GM19023 (cell line): ENCODE data around the gene KLK4.
A peak's percentile ranks its signal among the peaks of the same experiment; 100 is the strongest.

Experiments
- ATAC-seq: cut with Tn5 transposase; IDR thresholded peaks from one replicate; pipeline ENCODE4 v1.9.1; 2021; ENCODE audit warnings: mild to moderate bottlenecking, moderate library complexity; ENCODE audit not compliant: unreplicated experiment

The KLK4 gene

GRCh38 chr19:50911206-50912101, at the start of gene KLK4:
Gene KLK4 (minus strand): TSS chr19:50911395. CDS start chr19:50910738, 657 bp downstream.
- ATAC-seq = no peak

- ATAC-seq = no peak
Observed at GRCh38 chr19:50959731-50960500, 48.7 kb upstream of the KLK4 start.

- ATAC-seq = no peak
Observed at GRCh38 chr19:50957587-50957986, 46.4 kb upstream of the KLK4 start.

- no peak for ATAC-seq
Observed at GRCh38 chr19:50952910-50953309, 41.7 kb upstream of the KLK4 start, which contains the start of gene KLK5. Gene KLK5 (minus strand): TSS chr19:50953038. CDS start chr19:50952657, 381 bp downstream.

GRCh38 chr19:50949861-50950260, 38.7 kb upstream of the KLK4 start:
- ATAC-seq = no peak

GRCh38 chr19:50947123-50947522, 35.9 kb upstream of the KLK4 start:
- ATAC-seq = no peak

- ATAC-seq = no peak
Observed at GRCh38 chr19:50944795-50945194, 33.6 kb upstream of the KLK4 start.

GRCh38 chr19:50943074-50943828, 32.1 kb upstream of the KLK4 start:
- ATAC-seq = no peak

GRCh38 chr19:50939596-50939995, 28.4 kb upstream of the KLK4 start:
- no peak for ATAC-seq

GRCh38 chr19:50933640-50934039, 22.4 kb upstream of the KLK4 start:
- ATAC-seq = no peak

GRCh38 chr19:50932690-50933083, 21.5 kb upstream of the KLK4 start:
- ATAC-seq = no peak

- no peak for ATAC-seq
Observed at GRCh38 chr19:50932018-50932689, 21.0 kb upstream of the KLK4 start.

GRCh38 chr19:50931023-50931422, 19.8 kb upstream of the KLK4 start:
- ATAC-seq = no peak

GRCh38 chr19:50928831-50929230, 17.6 kb upstream of the KLK4 start:
- ATAC-seq = no peak

GRCh38 chr19:50926144-50926543, 14.9 kb upstream of the KLK4 start:
- no peak for ATAC-seq

GRCh38 chr19:50925734-50926133, 14.5 kb upstream of the KLK4 start:
- ATAC-seq = no peak

- no peak for ATAC-seq
Observed at GRCh38 chr19:50924586-50924985, 13.4 kb upstream of the KLK4 start.

- ATAC-seq = peak; percentile 78
Observed at GRCh38 chr19:50922317-50922853, 11.2 kb upstream of the KLK4 start.

GRCh38 chr19:50921426-50922316, 10.5 kb upstream of the KLK4 start:
- ATAC-seq = peak; percentile 10
